ENCODE results near the gene SLC18B1.
A peak's percentile ranks its signal among the peaks of the same experiment; 100 is the strongest.

Gene SLC18B1

DNA sequence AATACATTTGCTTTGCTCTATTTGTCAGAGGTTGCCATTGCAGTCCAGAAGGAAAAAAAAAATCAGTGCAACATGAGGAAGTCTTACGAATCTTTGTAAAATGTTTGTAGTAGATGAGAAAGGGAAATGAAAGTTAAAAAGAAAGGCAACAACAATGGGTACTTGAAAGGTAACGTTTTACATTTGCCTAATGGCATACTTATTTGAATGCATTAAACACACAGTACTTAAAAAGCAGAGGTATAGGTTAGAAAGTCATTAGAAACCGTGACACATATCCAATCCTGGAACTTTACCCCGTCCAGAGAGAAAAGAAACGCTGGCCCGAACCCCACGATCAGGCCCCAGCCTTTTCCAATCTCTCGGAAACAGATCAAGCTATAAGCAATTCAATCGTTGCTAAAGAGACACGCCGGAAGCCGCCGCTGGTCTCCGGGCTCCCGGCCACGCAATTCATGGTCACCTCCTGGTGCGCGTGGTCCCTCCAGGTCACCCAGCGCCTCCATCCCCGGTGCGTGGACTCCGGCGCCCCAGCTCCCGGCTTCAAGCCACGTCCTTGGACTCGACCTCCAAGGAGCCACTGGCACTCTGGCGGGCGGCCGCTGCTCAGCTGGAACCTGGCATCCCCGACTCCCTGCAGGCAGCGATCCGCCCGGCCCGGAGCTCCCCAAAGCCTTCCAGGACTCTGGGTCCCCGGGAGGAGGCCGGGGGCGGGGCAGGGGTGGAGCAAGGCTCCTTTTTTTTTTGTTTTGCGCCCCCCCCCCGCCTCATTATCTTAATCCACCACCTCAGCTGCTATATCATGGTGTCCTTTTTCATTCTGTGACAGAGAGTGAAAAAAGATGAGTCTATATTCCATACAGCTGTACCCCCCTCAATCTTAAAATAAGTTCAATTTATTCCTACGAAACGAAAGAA, at the start of gene SLC18B1:
TSS of gene SLC18B1 (minus strand) at position 687 of the 918 bp plus-strand sequence. CDS start at position 506, 181 bp downstream.
- peak; percentile 74; the same call in 2 of the 3 replicates for ATAC-seq
- TF ChIP-seq RARB (CRISPR knock-in tag; IDR thresholded peaks at IDR 0.05) (no peak), ESRRG (CRISPR knock-in tag; IDR thresholded peaks at IDR 0.05) (no peak), TOX (CRISPR knock-in tag; IDR thresholded peaks at IDR 0.05; ENCODE audit: borderline replicate concordance) (no peak), ZFP3 (CRISPR knock-in tag; IDR thresholded peaks at IDR 0.05) (no peak), SNAI2 (CRISPR knock-in tag; IDR thresholded peaks at IDR 0.05) (no peak), ZFP30 (CRISPR knock-in tag; IDR thresholded peaks at IDR 0.05) (no peak), GLIS3 (CRISPR knock-in tag; IDR thresholded peaks at IDR 0.05) (no peak), ARNTL (CRISPR knock-in tag; IDR thresholded peaks at IDR 0.05; ENCODE audit: borderline replicate concordance, low read depth) (no peak), PPARA (CRISPR knock-in tag; IDR thresholded peaks at IDR 0.05; ENCODE audit: borderline replicate concordance) (no peak)
- TF ChIP-seq, protein P1, sequence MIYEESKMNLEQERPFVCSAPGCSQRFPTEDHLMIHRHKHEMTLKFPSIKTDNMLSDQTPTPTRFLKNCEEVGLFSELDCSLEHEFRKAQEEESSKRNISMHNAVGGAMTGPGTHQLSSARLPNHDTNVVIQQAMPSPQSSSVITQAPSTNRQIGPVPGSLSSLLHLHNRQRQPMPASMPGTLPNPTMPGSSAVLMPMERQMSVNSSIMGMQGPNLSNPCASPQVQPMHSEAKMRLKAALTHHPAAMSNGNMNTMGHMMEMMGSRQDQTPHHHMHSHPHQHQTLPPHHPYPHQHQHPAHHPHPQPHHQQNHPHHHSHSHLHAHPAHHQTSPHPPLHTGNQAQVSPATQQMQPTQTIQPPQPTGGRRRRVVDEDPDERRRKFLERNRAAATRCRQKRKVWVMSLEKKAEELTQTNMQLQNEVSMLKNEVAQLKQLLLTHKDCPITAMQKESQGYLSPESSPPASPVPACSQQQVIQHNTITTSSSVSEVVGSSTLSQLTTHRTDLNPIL (CRISPR knock-in tag; IDR thresholded peaks at IDR 0.05; ENCODE audit: low read depth) = no peak
- TF ChIP-seq, protein P2, sequence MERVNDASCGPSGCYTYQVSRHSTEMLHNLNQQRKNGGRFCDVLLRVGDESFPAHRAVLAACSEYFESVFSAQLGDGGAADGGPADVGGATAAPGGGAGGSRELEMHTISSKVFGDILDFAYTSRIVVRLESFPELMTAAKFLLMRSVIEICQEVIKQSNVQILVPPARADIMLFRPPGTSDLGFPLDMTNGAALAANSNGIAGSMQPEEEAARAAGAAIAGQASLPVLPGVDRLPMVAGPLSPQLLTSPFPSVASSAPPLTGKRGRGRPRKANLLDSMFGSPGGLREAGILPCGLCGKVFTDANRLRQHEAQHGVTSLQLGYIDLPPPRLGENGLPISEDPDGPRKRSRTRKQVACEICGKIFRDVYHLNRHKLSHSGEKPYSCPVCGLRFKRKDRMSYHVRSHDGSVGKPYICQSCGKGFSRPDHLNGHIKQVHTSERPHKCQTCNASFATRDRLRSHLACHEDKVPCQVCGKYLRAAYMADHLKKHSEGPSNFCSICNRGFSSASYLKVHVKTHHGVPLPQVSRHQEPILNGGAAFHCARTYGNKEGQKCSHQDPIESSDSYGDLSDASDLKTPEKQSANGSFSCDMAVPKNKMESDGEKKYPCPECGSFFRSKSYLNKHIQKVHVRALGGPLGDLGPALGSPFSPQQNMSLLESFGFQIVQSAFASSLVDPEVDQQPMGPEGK (CRISPR knock-in tag; IDR thresholded peaks at IDR 0.05; ENCODE audit: borderline replicate concordance) = no peak

DNA sequence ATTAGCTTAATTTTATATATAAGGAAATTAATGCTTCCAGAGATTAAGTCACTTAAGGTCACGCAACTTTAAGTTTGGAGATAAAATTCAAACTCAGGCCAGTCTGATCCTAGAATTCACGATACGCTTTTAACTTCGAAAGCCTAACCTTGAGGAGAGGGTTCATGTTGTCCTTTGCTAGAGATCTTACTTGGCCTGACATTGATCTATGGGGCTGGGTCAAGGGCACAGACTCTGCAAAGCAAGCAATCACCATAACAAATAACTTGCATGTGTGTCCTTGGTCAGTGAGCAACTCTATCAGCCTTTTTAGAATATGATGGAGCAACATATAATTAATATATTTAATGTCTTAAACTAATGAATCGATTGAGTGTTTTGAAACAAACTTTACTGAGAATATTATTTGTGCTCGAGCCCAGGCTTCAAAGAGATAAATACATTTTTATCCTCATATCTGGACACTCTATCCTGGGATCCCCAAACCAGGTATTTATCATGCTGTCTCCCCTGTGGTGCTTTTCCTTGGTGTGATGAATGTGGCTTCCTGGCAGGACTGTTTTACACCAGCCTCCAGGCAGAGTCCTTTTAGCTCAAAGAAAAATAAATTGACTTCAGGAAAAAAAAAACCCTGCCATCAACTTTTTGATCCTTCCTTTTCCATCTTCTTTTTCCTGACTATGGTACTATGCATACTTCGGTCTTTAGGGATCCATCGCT, 45.0 kb upstream of the SLC18B1 start:
- ATAC-seq = no peak
- no peak for TF ChIP-seq SNAI2 (CRISPR knock-in tag; IDR thresholded peaks at IDR 0.05)
- no peak for TF ChIP-seq GLIS3 (CRISPR knock-in tag; IDR thresholded peaks at IDR 0.05)
- TF ChIP-seq TOX (CRISPR knock-in tag; IDR thresholded peaks at IDR 0.05; ENCODE audit: borderline replicate concordance) = no peak
- no peak for TF ChIP-seq ISL1 (CRISPR knock-in tag; IDR thresholded peaks at IDR 0.05)
- no peak for TF ChIP-seq OSR1 (CRISPR knock-in tag; IDR thresholded peaks at IDR 0.05)
- TF ChIP-seq, protein P3, sequence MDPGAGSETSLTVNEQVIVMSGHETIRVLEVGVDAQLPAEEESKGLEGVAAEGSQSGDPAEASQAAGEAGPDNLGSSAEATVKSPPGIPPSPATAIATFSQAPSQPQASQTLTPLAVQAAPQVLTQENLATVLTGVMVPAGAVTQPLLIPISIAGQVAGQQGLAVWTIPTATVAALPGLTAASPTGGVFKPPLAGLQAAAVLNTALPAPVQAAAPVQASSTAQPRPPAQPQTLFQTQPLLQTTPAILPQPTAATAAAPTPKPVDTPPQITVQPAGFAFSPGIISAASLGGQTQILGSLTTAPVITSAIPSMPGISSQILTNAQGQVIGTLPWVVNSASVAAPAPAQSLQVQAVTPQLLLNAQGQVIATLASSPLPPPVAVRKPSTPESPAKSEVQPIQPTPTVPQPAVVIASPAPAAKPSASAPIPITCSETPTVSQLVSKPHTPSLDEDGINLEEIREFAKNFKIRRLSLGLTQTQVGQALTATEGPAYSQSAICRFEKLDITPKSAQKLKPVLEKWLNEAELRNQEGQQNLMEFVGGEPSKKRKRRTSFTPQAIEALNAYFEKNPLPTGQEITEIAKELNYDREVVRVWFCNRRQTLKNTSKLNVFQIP (CRISPR knock-in tag; IDR thresholded peaks at IDR 0.05; ENCODE audit: borderline replicate concordance, low read depth) = no peak
- no peak for TF ChIP-seq PPARA (CRISPR knock-in tag; IDR thresholded peaks at IDR 0.05; ENCODE audit: borderline replicate concordance)
- TF ChIP-seq, protein P2 (CRISPR knock-in tag; IDR thresholded peaks at IDR 0.05; ENCODE audit: borderline replicate concordance) = no peak
- TF ChIP-seq, protein P4, sequence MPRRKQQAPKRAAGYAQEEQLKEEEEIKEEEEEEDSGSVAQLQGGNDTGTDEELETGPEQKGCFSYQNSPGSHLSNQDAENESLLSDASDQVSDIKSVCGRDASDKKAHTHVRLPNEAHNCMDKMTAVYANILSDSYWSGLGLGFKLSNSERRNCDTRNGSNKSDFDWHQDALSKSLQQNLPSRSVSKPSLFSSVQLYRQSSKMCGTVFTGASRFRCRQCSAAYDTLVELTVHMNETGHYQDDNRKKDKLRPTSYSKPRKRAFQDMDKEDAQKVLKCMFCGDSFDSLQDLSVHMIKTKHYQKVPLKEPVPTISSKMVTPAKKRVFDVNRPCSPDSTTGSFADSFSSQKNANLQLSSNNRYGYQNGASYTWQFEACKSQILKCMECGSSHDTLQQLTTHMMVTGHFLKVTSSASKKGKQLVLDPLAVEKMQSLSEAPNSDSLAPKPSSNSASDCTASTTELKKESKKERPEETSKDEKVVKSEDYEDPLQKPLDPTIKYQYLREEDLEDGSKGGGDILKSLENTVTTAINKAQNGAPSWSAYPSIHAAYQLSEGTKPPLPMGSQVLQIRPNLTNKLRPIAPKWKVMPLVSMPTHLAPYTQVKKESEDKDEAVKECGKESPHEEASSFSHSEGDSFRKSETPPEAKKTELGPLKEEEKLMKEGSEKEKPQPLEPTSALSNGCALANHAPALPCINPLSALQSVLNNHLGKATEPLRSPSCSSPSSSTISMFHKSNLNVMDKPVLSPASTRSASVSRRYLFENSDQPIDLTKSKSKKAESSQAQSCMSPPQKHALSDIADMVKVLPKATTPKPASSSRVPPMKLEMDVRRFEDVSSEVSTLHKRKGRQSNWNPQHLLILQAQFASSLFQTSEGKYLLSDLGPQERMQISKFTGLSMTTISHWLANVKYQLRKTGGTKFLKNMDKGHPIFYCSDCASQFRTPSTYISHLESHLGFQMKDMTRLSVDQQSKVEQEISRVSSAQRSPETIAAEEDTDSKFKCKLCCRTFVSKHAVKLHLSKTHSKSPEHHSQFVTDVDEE (CRISPR knock-in tag; IDR thresholded peaks at IDR 0.05) = no peak
- no peak for TF ChIP-seq ZNF565 (CRISPR knock-in tag; conservative IDR thresholded peaks at IDR 0.05; ENCODE audit: low read depth)
- TF ChIP-seq ZFP3 (CRISPR knock-in tag; IDR thresholded peaks at IDR 0.05) = no peak
- TF ChIP-seq ESRRG (CRISPR knock-in tag; IDR thresholded peaks at IDR 0.05) = no peak
- TF ChIP-seq ZNF8 (CRISPR knock-in tag; IDR thresholded peaks at IDR 0.05) = no peak

Data from SK-N-SH treated with all-trans-retinoic acid at 6 μM for 48 hours (cell line).